Activated CD4-positive, alpha-beta memory T cell treated with anti-CD3 and anti-CD28 coated beads, Interleukin-2, amount 10 ng/mL, durations not matched to agents 7 days and 5 days (primary cell): ENCODE measurements around the gene OPRD1. TPM values are rescaled to one million over a fixed set of nuclear protein-coding genes. Genes with fewer than 3 reads are reported as not detected.
A peak's percentile ranks its signal among the peaks of the same experiment; 100 is the strongest.

ENCODE experiments used
- CTCF ChIA-PET: fragments of 350-600 bp; sonication (Branson Sonifier 250); formaldehyde crosslinking; loops from one replicate; lab custom pipeline; 2021; ENCODE audit warnings: antibody characterized with exemption, inconsistent platforms; lab: Charles Lee
- POLR2A ChIA-PET: fragments of 350-600 bp; sonication (Branson Sonifier 250); formaldehyde crosslinking; loops from one replicate; lab custom pipeline; 2021; ENCODE audit warnings: antibody characterized with exemption; lab: Charles Lee
- DNase-seq: peaks from one replicate; pipeline ENCODE4 v3.0.0-alpha.2; 2020
- H3K27ac Mint-ChIP-seq: one replicate; pipeline ENCODE4 v1.8.0; 2021; ENCODE audit warnings: mild to moderate bottlenecking, mixed read lengths
- H3K27me3 Mint-ChIP-seq: one replicate; pipeline ENCODE4 v1.8.0; 2021; ENCODE audit warnings: mixed read lengths
- H3K36me3 Mint-ChIP-seq: one replicate; pipeline ENCODE4 v1.8.0; 2021; ENCODE audit warnings: low read depth, mixed read lengths
- H3K4me1 Mint-ChIP-seq: one replicate; pipeline ENCODE4 v1.8.0; 2021; ENCODE audit warnings: mixed read lengths
- H3K4me3 Mint-ChIP-seq: one replicate; pipeline ENCODE4 v1.8.0; 2021; ENCODE audit warnings: mild to moderate bottlenecking, mixed read lengths
- H3K9me3 Mint-ChIP-seq: one replicate; pipeline ENCODE4 v1.8.0; 2021; ENCODE audit warnings: mixed read lengths
- total RNA-seq, 2 experiments: library from RNA; stranded (reverse); gene quantifications; one replicate each; pipeline ENCODE4 v1.2.3, GENCODE V29; 2021

Gene OPRD1
- total RNA-seq, 2 experiments from 2014 or later: not detected

DNA sequence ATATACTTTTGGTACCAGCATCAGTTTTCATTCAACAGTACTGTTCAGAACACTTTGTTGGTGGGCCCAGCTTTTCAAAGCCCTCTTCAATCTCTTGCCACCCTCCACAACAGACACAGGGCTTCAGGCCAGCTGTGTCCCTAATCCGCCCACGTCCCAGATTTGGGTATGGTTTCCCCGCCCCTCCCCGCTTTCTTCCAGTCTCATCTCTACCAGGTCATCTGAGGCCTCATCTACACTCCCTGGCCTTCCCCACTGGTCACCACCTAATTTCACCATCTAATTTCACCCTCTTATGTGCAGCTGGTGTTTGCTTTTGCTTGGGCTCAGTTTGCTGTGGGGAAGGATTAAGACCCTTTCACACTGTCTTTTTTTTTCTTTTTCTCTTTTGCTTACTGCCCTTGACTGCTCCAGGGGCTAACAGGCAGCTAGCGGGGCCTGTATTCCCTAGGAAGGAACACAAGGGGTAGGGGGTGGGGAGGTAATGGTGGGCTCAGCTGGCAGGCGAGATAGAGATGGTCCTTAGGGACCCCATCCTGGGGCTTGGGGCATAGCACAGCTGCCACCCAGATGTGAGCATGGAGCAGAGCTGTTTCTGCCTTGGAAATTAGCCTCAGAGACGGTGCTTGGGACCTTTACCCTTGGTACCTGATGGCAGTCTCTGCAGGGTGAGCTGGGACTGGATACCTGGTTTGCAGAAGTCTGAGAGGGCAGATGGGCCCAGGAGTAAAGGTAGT is 98.6 kb downstream of the OPRD1 start:
- Mint-ChIP-seq H3K27ac (no peak overlapping the region), H3K36me3 (no peaks in the 10 kb centered on the region), H3K27me3 (no peaks in the 10 kb centered on the region), H3K9me3 (no peaks in the 10 kb centered on the region), H3K4me3 (no peak overlapping the region), H3K4me1 (peaks cover 13% of the 10 kb centered on the region)
- POLR2A ChIA-PET: no interaction called here
- DNase-seq: no peak
- CTCF ChIA-PET: interaction anchor here (0.6 kb wide), 1 partner anchor 263 kb away, joined by 3 read pairs; no protein-coding TSS in a partner anchor

DNA sequence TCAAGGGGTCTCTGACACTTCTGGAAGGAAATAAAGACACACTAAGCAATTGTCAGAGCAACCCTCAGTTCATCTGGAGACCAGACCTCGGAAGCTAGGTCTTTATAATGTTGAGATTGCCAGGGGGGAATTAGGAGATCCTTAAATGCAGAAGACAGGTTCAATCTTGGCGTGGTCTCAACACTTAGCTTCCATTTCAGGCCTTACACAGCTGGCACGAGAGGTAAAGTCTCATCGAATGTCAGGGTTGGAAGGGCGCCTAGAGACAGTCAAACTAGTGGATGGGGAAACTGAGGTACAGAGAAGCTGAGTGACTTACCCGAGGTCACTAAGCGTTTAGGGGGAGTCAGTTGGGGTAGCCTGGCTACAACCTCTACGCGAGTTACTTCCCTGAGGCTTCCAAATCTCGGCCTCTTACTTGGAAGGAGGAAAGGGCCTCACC is 101.8 kb downstream of the OPRD1 start:
- peak overlapping the region; percentile 89 for H3K4me3 Mint-ChIP-seq
- ChIA-PET CTCF (interaction anchor here (0.5 to 1.8 kb wide), 14 partner anchors 11 to 665 kb away, joined by 3 to 9 read pairs (median 3); partner anchors contain the start of genes SRSF4 and YTHDF2), POLR2A (interaction anchor here (0.6 to 7.0 kb wide), 21 partner anchors 12 to 639 kb away, joined by 3 to 95 read pairs (median 6); partner anchors contain the start of genes GMEB1, SRSF4, TAF12 and YTHDF2)
- H3K27ac Mint-ChIP-seq: peak overlapping the region; percentile 40
- H3K4me1 Mint-ChIP-seq: peaks cover 40% of the 10 kb centered on the region
- no peaks in the 10 kb centered on the region for H3K9me3 Mint-ChIP-seq
- no peak for DNase-seq
- H3K36me3 Mint-ChIP-seq: peaks cover 5% of the 10 kb centered on the region
- H3K27me3 Mint-ChIP-seq: no peaks in the 10 kb centered on the region

DNA sequence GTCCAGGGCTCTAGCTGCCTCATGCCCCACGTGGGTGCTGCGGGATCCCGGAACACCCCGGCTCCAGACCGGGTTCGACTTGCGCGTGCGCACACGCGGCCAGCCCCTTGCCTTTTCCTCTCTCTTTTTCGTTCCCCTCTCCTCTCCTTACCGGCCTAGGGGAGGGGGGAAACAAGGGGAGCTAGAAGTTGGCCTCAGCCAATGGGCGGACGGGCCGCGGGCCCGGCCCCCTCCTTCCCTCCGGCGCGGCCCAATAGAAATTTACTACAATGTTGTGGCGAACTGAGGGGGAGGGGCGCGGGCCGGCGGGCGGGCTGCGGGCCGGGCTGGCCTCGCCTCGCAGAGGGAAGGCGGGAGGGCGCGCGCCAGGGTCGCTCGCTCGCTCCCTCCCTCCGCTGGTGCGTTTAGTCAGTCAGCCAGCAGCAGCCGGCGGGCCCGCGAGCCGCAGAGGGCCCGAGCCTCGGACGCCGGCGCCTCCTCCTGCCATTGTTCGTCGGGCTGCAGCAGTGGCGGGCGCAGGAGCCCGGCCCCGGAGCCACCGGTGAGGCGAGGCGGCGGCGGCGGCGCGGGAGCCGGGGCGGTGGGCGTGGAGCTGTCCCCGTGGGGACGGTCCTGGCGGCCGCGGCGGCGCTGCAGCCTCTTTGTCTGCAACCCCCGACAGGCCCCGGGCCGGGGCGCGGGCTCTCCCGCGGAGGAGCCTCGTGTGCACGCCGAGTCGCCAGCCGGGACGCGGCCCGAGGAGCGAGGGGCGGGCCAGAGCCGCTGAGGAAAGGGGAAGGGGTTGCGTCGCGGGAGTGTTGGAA is 102.5 kb downstream of the OPRD1 start, which contains the start of gene EPB41:
TSS of gene EPB41 (plus strand) at position 342 of the 803 bp plus-strand sequence. CDS start 72,869 bp downstream, outside the sequence.
- CTCF ChIA-PET: interaction anchor here (0.5 to 1.8 kb wide), 14 partner anchors 12 to 665 kb away, joined by 3 to 9 read pairs (median 3); partner anchors contain the start of genes SRSF4 and YTHDF2
- no peaks in the 10 kb centered on the region for H3K27me3 Mint-ChIP-seq
- no peaks in the 10 kb centered on the region for H3K9me3 Mint-ChIP-seq
- H3K36me3 Mint-ChIP-seq: peaks cover 5% of the 10 kb centered on the region
- peak within 1 kb of the TSS; percentile 89 for H3K4me3 Mint-ChIP-seq
- POLR2A ChIA-PET: interaction anchor here (0.6 to 7.0 kb wide), 25 partner anchors 11 to 1094 kb away, joined by 3 to 95 read pairs (median 5); partner anchors contain the start of genes GMEB1, SRSF4, TAF12 and YTHDF2
- H3K4me1 Mint-ChIP-seq: peaks cover 41% of the 10 kb centered on the region
- DNase-seq: peak; percentile 90
- peak within 1 kb of the TSS; percentile 88 for H3K27ac Mint-ChIP-seq

DNA sequence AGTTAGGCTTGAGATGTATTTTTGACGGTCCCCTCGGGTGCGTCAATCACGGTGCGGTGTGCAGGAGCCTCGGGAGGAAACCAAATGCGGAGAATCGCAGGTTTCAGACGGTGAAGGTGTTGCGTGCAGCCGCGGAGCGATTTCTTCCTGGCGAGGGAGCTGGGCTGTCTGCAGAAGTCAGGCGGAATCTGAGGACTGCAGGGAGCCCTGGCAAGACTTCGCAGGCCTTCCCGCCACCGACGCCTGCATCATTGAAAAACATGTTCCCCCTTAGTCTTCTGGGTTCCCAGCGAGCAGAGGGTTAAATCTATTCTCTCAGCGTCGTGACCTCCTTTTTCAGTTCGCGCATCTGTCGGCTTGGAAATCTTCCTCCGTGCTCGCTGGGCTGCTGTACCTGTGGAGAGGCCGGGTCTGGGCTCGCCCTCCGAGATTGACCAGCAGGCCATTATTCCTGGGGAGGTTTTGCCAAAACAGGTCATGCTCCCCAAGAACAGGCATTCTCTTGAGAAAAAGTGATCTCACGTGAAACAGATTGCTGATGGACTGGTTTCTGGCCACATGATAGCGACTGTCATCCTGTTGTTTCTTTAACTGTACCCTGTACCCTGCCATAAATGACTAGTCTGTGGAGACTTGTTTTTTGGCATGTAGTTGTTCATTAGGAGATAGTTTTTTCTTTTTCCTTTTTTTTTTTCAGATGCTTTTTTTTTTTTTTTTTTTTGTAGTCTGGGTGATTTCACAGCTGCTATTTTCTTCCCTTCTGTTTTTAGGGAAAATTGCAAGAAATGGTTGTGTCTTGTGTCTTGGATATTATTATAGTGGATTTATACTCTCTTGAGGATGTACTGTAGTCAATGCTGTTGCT is 103.3 kb downstream of the OPRD1 start:
- H3K36me3 Mint-ChIP-seq: peaks cover 5% of the 10 kb centered on the region
- peak overlapping the region; percentile 89 for H3K4me3 Mint-ChIP-seq
- peak; percentile 61 for DNase-seq
- H3K27me3 Mint-ChIP-seq: no peaks in the 10 kb centered on the region
- peaks cover 44% of the 10 kb centered on the region for H3K4me1 Mint-ChIP-seq
- CTCF ChIA-PET: interaction anchor here (0.6 to 1.8 kb wide), 4 partner anchors 12 to 45 kb away, joined by 3 to 6 read pairs (median 3); no protein-coding TSS in a partner anchor
- peak overlapping the region; percentile 88 for H3K27ac Mint-ChIP-seq
- POLR2A ChIA-PET: interaction anchor here (0.7 to 7.0 kb wide), 13 partner anchors 11 to 1095 kb away, joined by 3 to 95 read pairs (median 9); partner anchors contain the start of gene SRSF4
- H3K9me3 Mint-ChIP-seq: no peaks in the 10 kb centered on the region

DNA sequence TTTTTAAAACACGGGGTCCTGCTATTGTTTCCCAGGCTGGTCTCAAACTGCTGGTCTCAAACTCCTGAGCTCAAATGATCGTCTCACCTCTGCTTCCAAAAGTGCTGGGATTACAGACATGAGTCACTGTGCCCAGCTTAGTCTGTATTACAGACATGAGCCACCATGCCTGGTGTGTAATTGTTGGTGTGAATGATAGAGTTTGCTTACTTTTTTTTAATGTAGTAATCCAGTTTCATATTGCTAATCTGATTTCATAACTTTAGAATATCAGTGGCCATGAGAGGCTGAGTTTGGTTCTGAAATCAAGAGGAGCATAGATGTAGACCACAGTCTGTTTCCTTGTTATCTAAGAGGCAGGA is 105.8 kb downstream of the OPRD1 start:
- H3K4me3 Mint-ChIP-seq: no peak overlapping the region
- H3K9me3 Mint-ChIP-seq: no peaks in the 10 kb centered on the region
- H3K27ac Mint-ChIP-seq: no peak overlapping the region
- peaks cover 5% of the 10 kb centered on the region for H3K36me3 Mint-ChIP-seq
- no peak for DNase-seq
- ChIA-PET CTCF (interaction anchor here (1.0 to 1.2 kb wide), 2 partner anchors 41 to 117 kb away, joined by 3 to 4 read pairs; no protein-coding TSS in a partner anchor), POLR2A (interaction anchor here (0.5 to 7.0 kb wide), 3 partner anchors 8 to 410 kb away, joined by 3 to 95 read pairs (median 4); partner anchors contain the start of gene RNU11)
- H3K4me1 Mint-ChIP-seq: peaks cover 44% of the 10 kb centered on the region
- H3K27me3 Mint-ChIP-seq: no peaks in the 10 kb centered on the region

Other genes with a start within 250 kb of the OPRD1 start
- gene RAB42, start 219.9 kb upstream of the OPRD1 start, total RNA-seq: not detected
- 10 to 100 TPM; 33.8 to 34.0 TPM for gene TAF12, start 169.1 kb upstream of the OPRD1 start, total RNA-seq
- not detected for gene RNU11, start 163.6 kb upstream of the OPRD1 start, total RNA-seq
- gene GMEB1, start 143.4 kb upstream of the OPRD1 start, total RNA-seq: 10 to 100 TPM; 27.7 to 28.7 TPM
- 10 to 100 TPM; 69.9 to 70.9 TPM for gene YTHDF2, start 75.2 kb upstream of the OPRD1 start, total RNA-seq
- 10 to 100 TPM; 95.0 to 97.6 TPM for gene EPB41, start 102.4 kb downstream of the OPRD1 start, total RNA-seq